Body of pancreas (tissue), 4 donors: ENCODE data around the gene CACNG4. TPM values are rescaled to one million over a fixed set of nuclear protein-coding genes. Genes with fewer than 3 reads are reported as not detected.

Experiments
- ATAC-seq: fragments of 150-250 bp; one replicate; pipeline ENCODE4 v1.9.1; 2016
- DNase-seq, 4 donors: peaks; one replicate each; pipeline ENCODE4 v3.0.0-alpha.2; 2019
- H3K27ac ChIP-seq, 4 donors: fragments of 200-600 bp; sonication (generic); 1 replicate in 3 of 4; 2 replicates in 1 of 4; pipeline versions ENCODE4 v1.5.1 to v1.6.1; 2016 to 2019; ENCODE audit warnings: mild to moderate bottlenecking in 1 of 4, mixed read lengths in 1 of 4, moderate library complexity in 1 of 4
- H3K27me3 ChIP-seq, 2 donors: fragments of 200-600 bp; sonication (generic); one replicate each; pipeline ENCODE4 v1.6.0; 2016; ENCODE audit warnings: mild to moderate bottlenecking in 1 of 2
- H3K36me3 ChIP-seq, 2 donors: fragments of 200-600 bp; sonication (generic); replicated peaks in 1 of 2; 2 replicates each; pipeline ENCODE4 v1.5.1; 2016; ENCODE audit warnings: low read depth in 2 of 2; ENCODE audit not compliant: insufficient read depth in 1 of 2
- H3K4me1 ChIP-seq: fragments of 200-600 bp; sonication (generic); one replicate; pipeline ENCODE4 v1.6.0; 2016
- H3K4me3 ChIP-seq, 2 donors: fragments of 200-600 bp; sonication (generic); 1 replicate in 1 of 2; 2 replicates in 1 of 2; pipeline ENCODE4 v1.5.1; 2016 to 2019
- H3K9me3 ChIP-seq, 3 donors: fragments of 200-600 bp; sonication (generic); 1 replicate in 2 of 3; 2 replicates in 1 of 3; pipeline ENCODE4 v1.5.1; 2016
- POLR2A ChIP-seq, 3 donors: fragments of 450-650 bp; IDR thresholded peaks; one replicate each; pipeline ENCODE4 v1.6.1; 2016; ENCODE audit warnings: antibody characterized with exemption in 3 of 3, mild to moderate bottlenecking in 2 of 3
- WGBS, 2 donors: methylation state at CpG; one replicate each; pipeline ENCODE4 v1.1.5; 2017; 5-methylcytosine and 5-hydroxymethylcytosine counted together
- intact Hi-C: fragments of 100-400 bp; cut with DNase I; formaldehyde crosslinking; loops from one replicate; pipeline ENCODE4 v1.15.1; 2023
- total RNA-seq, 2 donors: library from RNA; depleted of rRNA; stranded (reverse); fragments of >200 nt; gene quantifications; one replicate each; pipeline ENCODE4 v1.1.0, GENCODE V29; 2016
- TF ChIP-seq, protein P1 (sequence below), 7 experiments: fragments of 450-650 bp in 4 of 7; fragments of 200-600 bp in 3 of 7; sonication (generic) in 3 of 7; IDR thresholded peaks; one replicate each; pipeline ENCODE4 v1.5.1; 2016 to 2019; ENCODE audit warnings: antibody characterized with exemption in 7 of 7

Gene CACNG4
- total RNA-seq, 2 donors from 2014 or later: 0.26 TPM; not detected in 1

DNA sequence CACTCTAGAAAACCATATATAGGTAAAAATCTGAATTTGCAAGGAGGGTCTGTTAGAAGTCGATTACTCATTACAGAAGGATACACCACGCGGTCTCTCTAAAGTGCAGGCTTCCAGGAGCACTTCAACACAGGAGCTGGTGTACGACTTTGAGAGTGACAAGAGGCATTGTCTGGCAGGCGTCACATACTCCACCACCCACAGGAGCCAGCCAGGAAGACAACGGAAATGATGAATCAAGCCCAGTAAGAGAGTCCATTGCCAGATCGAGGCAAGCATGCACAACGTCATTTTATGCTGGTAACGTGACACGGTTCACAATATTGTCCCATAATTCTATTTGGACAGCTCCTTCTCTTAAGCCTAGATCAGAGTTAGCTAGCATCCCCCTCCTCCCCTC is 15.0 kb upstream of the CACNG4 start:
- 65 to 75% methylated on average over 10 of the region's 10 CpGs for WGBS, 2 donors
- Histone ChIP-seq H3K9me3 (no peaks in the 10 kb centered on the region), H3K4me1 (peaks cover 6% of the 10 kb centered on the region), H3K27me3 (no peaks in the 10 kb centered on the region), H3K36me3 (no peaks in the 10 kb centered on the region), H3K4me3 (no peak overlapping the region), H3K27ac (no peak overlapping the region)
- TF ChIP-seq POLR2A (IDR thresholded peaks at IDR 0.05): no peak
- TF ChIP-seq, protein P1, sequence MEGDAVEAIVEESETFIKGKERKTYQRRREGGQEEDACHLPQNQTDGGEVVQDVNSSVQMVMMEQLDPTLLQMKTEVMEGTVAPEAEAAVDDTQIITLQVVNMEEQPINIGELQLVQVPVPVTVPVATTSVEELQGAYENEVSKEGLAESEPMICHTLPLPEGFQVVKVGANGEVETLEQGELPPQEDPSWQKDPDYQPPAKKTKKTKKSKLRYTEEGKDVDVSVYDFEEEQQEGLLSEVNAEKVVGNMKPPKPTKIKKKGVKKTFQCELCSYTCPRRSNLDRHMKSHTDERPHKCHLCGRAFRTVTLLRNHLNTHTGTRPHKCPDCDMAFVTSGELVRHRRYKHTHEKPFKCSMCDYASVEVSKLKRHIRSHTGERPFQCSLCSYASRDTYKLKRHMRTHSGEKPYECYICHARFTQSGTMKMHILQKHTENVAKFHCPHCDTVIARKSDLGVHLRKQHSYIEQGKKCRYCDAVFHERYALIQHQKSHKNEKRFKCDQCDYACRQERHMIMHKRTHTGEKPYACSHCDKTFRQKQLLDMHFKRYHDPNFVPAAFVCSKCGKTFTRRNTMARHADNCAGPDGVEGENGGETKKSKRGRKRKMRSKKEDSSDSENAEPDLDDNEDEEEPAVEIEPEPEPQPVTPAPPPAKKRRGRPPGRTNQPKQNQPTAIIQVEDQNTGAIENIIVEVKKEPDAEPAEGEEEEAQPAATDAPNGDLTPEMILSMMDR (IDR thresholded peaks at IDR 0.05): no peak
- ATAC-seq (no peak), DNase-seq (no peak)
- intact Hi-C loops: no loop called here

DNA sequence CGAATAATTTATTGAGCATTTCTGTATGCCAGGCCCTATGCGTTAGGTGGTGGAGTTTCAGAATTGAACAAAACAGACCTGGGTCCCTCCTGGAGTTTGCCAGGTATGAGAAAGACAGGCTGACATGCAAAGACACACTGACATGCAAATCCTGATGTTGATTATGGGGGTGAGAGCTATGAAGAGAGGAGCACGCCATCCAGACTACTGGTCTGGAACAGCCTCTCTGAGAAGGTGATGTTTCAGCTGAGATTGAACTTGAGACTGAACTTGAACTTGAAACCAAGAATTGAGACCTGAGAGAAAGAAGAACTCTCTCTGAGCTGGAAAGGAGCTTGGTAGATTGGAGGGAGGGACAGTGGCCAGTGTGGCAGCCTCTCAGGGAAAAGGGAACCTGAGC is 14.2 kb upstream of the CACNG4 start:
- WGBS, 2 donors: 85 to 88% methylated on average over 3 of the region's 3 CpGs
- H3K4me3 ChIP-seq: no peak overlapping the region
- TF ChIP-seq, protein P1 (IDR thresholded peaks at IDR 0.05): no peak
- TF ChIP-seq POLR2A (IDR thresholded peaks at IDR 0.05): no peak
- H3K9me3 ChIP-seq: no peaks in the 10 kb centered on the region
- H3K36me3 ChIP-seq: no peaks in the 10 kb centered on the region
- H3K27ac ChIP-seq: no peak overlapping the region
- no peaks in the 10 kb centered on the region for H3K4me1 ChIP-seq
- H3K27me3 ChIP-seq: no peaks in the 10 kb centered on the region
- ATAC-seq: no peak
- intact Hi-C loops: no loop called here
- DNase-seq: no peak

DNA sequence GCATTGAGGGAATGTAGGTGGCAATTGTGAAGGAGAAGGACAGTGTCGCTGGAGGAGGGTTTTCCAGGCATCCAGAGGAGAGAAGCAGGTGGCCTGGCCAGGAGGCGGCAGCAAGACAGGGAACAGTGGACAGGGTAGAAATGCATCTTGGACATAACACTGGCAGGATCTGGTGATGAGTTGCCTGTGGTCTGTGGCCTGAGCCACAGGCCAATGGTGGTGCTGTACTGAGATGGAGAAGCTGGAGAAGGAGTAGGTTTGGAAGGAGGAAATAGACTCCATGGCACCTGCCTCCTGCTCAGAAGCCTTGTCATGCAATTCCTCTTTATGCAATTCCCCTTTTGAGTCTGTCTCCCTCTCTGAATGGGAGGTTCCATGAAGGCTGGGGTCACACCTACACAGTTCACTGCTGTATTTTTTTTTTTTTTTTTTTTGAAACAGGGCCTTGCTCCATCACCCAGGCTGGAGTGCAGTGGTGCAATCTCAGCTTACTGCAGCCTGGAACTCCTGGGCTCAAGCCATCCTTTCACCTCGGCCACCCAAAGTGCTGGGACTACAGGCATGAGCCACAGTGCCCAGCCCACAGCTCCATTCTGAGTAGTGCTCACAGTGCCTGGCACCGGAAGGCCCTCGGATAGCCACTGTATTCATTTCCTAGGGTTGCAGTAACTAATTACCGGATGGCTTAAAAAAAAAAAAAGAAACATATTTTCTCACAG is 13.5 kb upstream of the CACNG4 start:
- no peak overlapping the region for H3K27ac ChIP-seq
- WGBS, 2 donors: 58 to 70% methylated on average over 6 of the region's 6 CpGs

DNA sequence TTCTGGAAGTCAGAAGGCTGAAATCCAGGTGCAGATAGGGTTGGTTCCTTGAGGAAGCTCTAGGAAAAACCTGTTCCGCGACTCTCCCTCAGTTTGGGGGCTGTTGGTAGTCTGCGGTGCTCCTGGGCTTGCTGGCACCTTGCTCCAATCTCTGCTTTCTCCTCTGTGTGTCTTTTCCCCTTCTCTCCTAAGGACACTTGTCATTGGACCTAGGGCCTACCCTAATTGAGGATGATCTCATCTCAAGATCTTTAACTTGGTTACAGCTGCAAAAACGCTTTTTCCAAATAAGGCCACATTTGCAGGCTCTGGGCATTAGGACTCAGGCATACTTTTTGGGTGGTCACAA is 12.9 kb upstream of the CACNG4 start:
- ATAC-seq (no peak), DNase-seq (no peak)
- intact Hi-C loops: no loop called here
- H3K4me1 ChIP-seq: no peaks in the 10 kb centered on the region
- H3K36me3 ChIP-seq: no peaks in the 10 kb centered on the region
- H3K9me3 ChIP-seq: no peaks in the 10 kb centered on the region
- H3K4me3 ChIP-seq: no peak overlapping the region
- TF ChIP-seq, protein P1 (IDR thresholded peaks at IDR 0.05): no peak
- TF ChIP-seq POLR2A (IDR thresholded peaks at IDR 0.05): no peak
- H3K27me3 ChIP-seq: no peaks in the 10 kb centered on the region
- WGBS, 2 donors: 73 to 76% methylated on average over 4 of the region's 4 CpGs
- peak overlapping the region in 1 of 4 donors; percentile 23 for H3K27ac ChIP-seq

More for the DNA sequence above, 13.5 kb upstream of the CACNG4 start:
- Histone ChIP-seq H3K9me3 (no peaks in the 10 kb centered on the region), H3K4me1 (no peaks in the 10 kb centered on the region), H3K36me3 (no peaks in the 10 kb centered on the region), H3K27me3 (no peaks in the 10 kb centered on the region), H3K4me3 (no peak overlapping the region)
- DNase-seq (no peak), ATAC-seq (no peak)
- intact Hi-C loops: no loop called here
- TF ChIP-seq, protein P1 (IDR thresholded peaks at IDR 0.05): no peak
- no peak for TF ChIP-seq POLR2A (IDR thresholded peaks at IDR 0.05)

DNA sequence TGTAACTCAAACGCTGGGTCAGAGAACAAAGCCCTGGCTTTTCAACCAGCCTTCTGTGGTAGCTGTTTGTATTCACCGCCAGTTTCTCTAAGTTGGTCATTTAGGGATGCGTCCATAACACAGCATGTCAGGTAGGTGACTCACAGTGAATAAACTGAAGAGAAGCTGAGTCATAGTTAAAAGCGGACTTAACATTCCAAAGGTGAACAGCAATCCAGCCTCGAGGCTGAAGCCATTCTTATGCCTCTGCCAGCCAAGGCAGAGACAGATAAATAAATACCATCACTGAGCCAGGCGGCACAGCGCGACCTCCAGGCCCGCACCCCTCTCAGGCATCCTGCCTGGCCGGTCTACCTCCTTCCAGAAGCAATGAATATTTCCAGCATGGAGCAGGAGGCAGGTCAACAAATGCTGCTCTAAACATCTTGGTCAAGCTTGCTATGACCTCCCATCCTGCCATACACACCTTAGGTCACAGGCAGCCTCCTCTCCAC is 12.4 kb upstream of the CACNG4 start:
- Histone ChIP-seq H3K27me3 (no peaks in the 10 kb centered on the region), H3K4me3 (no peak overlapping the region), H3K9me3 (no peaks in the 10 kb centered on the region), H3K27ac (peak overlapping the region in 1 of 4 donors; percentile 23), H3K4me1 (no peaks in the 10 kb centered on the region), H3K36me3 (no peaks in the 10 kb centered on the region)
- peak in 3 of 4 donors; percentile 21 to 55 (median 30) for DNase-seq
- peak; percentile 79 for ATAC-seq
- no peak for TF ChIP-seq POLR2A (IDR thresholded peaks at IDR 0.05)
- TF ChIP-seq, protein P1 (IDR thresholded peaks at IDR 0.05): no peak
- intact Hi-C loops: no loop called here
- WGBS, 2 donors: 63 to 65% methylated on average over 5 to 10 of the region's 10 CpGs
